Uterus (tissue), 4 donors: ENCODE results near the gene ERVMER34-1. TPM values are rescaled to one million over a fixed set of nuclear protein-coding genes. Genes with fewer than 3 reads are reported as not detected.

Experiments
- DNase-seq, 2 donors: peaks; one replicate each; pipeline ENCODE4 v3.0.0-alpha.2; 2019 to 2020
- H3K27ac ChIP-seq, 2 donors: fragments of 200-600 bp; sonication (generic); 1 replicate in 1 of 2; 2 replicates in 1 of 2; pipeline ENCODE4 v1.5.1; 2016 to 2018
- H3K27me3 ChIP-seq, 2 donors: fragments of 200-600 bp; sonication (generic); one replicate each; pipeline ENCODE4 v1.5.1; 2018 to 2019; ENCODE audit warnings: control low read depth in 1 of 2
- H3K36me3 ChIP-seq, 2 donors: fragments of 200-600 bp; sonication (generic); one replicate each; pipeline ENCODE4 v1.5.1; 2019; ENCODE audit warnings: control low read depth in 1 of 2
- H3K4me1 ChIP-seq, 2 donors: fragments of 200-600 bp; sonication (generic); one replicate each; pipeline ENCODE4 v1.5.1; 2018 to 2019; ENCODE audit warnings: control low read depth in 1 of 2
- H3K4me3 ChIP-seq, 2 donors: fragments of 200-600 bp; sonication (generic); 1 replicate in 1 of 2; 2 replicates in 1 of 2; pipeline ENCODE4 v1.5.1; 2018 to 2019; ENCODE audit warnings: mild to moderate bottlenecking in 1 of 2
- H3K9me3 ChIP-seq, 2 donors: fragments of 200-600 bp; sonication (generic); one replicate each; pipeline ENCODE4 v1.5.1; 2019; ENCODE audit warnings: control low read depth in 1 of 2
- POLR2A ChIP-seq, 2 donors: fragments of 450-650 bp; IDR thresholded peaks; one replicate each; pipeline ENCODE4 v1.6.1; 2016; ENCODE audit warnings: antibody characterized with exemption in 2 of 2, mild to moderate bottlenecking in 1 of 2, moderate library complexity in 1 of 2
- intact Hi-C: fragments of 100-400 bp; cut with DNase I; formaldehyde crosslinking; loops from one replicate; pipeline ENCODE4 v1.15.1; 2023; ENCODE audit warnings: low total_unique reads
- total RNA-seq, 4 donors: library from RNA; depleted of rRNA in 3 of 4; stranded (reverse); fragments of >200 nt in 3 of 4; gene quantifications; one replicate each; pipeline versions ENCODE4 v1.1.0 to v1.2.4, GENCODE V29; 2014 to 2023
- TF ChIP-seq, protein P1 (sequence below), 4 experiments: fragments of 200-600 bp in 2 of 4; fragments of 450-650 bp in 2 of 4; sonication (generic) in 2 of 4; IDR thresholded peaks; one replicate each; pipeline ENCODE4 v1.5.1; 2016 to 2019; ENCODE audit warnings: antibody characterized with exemption in 4 of 4, mild to moderate bottlenecking in 2 of 4, moderate library complexity in 1 of 4
- donor health status: DM: yes; HTN: yes; CAD: no.

The ERVMER34-1 gene
- total RNA-seq, 4 donors from 2014 or later, result 0.26 to 3.0 (median 1.2) TPM; not detected in 1

- Histone ChIP-seq H3K9me3 (no peaks in the 10 kb centered on the region), H3K27ac (no peak overlapping the region), H3K27me3 (no peaks in the 10 kb centered on the region), H3K36me3 (no peaks in the 10 kb centered on the region), H3K4me3 (no peak overlapping the region), H3K4me1 (no peaks in the 10 kb centered on the region)
- TF ChIP-seq POLR2A (IDR thresholded peaks at IDR 0.05), result no peak
- TF ChIP-seq, protein P1, sequence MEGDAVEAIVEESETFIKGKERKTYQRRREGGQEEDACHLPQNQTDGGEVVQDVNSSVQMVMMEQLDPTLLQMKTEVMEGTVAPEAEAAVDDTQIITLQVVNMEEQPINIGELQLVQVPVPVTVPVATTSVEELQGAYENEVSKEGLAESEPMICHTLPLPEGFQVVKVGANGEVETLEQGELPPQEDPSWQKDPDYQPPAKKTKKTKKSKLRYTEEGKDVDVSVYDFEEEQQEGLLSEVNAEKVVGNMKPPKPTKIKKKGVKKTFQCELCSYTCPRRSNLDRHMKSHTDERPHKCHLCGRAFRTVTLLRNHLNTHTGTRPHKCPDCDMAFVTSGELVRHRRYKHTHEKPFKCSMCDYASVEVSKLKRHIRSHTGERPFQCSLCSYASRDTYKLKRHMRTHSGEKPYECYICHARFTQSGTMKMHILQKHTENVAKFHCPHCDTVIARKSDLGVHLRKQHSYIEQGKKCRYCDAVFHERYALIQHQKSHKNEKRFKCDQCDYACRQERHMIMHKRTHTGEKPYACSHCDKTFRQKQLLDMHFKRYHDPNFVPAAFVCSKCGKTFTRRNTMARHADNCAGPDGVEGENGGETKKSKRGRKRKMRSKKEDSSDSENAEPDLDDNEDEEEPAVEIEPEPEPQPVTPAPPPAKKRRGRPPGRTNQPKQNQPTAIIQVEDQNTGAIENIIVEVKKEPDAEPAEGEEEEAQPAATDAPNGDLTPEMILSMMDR (IDR thresholded peaks at IDR 0.05), result no peak
- intact Hi-C loops, result no loop called here
- no peak for DNase-seq
Observed at GRCh38 chr4:52788806-52789205, 37.6 kb upstream of the ERVMER34-1 start.

DNA sequence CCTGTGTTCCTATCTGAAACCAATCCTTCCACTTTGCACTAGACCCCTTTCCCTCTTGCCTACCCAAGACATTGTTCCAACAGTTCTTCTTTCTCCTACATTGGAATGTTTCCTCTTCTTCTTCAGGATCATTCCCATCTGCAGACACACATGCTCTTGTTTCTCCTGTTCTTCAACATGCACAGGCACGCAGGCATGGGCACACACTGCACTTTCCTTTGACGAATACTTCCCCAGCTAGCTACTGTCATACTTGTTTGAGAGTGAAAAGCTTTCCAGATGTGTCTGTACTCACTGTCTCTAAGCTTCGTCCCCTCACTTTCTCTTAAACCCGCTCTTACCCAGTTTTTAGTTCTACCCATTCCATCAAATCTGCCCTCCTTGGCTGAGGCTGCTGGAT is 31.8 kb upstream of the ERVMER34-1 start:
- H3K27me3 ChIP-seq, result no peaks in the 10 kb centered on the region
- H3K27ac ChIP-seq, result no peak overlapping the region
- H3K4me3 ChIP-seq, result no peak overlapping the region
- no peaks in the 10 kb centered on the region for H3K4me1 ChIP-seq
- no peak for TF ChIP-seq POLR2A (IDR thresholded peaks at IDR 0.05)
- TF ChIP-seq, protein P1 (IDR thresholded peaks at IDR 0.05), result no peak
- no peaks in the 10 kb centered on the region for H3K9me3 ChIP-seq
- DNase-seq, result no peak
- no peaks in the 10 kb centered on the region for H3K36me3 ChIP-seq
- intact Hi-C loops, result no loop called here

- Histone ChIP-seq H3K36me3 (no peaks in the 10 kb centered on the region), H3K27me3 (no peaks in the 10 kb centered on the region), H3K4me1 (no peaks in the 10 kb centered on the region), H3K4me3 (no peak overlapping the region), H3K9me3 (no peaks in the 10 kb centered on the region), H3K27ac (no peak overlapping the region)
- TF ChIP-seq, protein P1 (IDR thresholded peaks at IDR 0.05), result no peak
- TF ChIP-seq POLR2A (IDR thresholded peaks at IDR 0.05), result no peak
- intact Hi-C loops, result no loop called here
- DNase-seq, result no peak
Observed at GRCh38 chr4:52780617-52781354, 29.6 kb upstream of the ERVMER34-1 start.

DNA sequence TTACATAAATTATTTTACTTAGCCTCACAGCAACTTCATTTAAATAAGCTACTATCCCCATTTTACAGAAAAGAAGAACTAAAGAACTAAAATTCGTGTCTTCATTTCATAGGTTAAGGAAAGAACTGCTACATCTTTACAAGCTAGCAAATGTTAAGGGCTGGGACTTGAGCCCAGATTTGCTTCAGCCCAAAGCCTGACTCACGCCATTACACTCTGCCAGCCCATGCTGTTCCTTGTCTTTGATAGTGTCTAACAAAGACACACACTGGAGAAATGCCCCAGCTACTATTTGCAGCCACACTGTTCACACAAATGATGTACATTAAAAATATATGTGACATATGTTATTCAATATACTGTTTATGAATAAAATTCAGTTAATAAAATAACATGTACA is 29.0 kb upstream of the ERVMER34-1 start:
- H3K27ac ChIP-seq, result no peak overlapping the region
- H3K4me3 ChIP-seq, result no peak overlapping the region
- no peak for DNase-seq
- H3K4me1 ChIP-seq, result no peaks in the 10 kb centered on the region
- intact Hi-C loops, result no loop called here
- no peaks in the 10 kb centered on the region for H3K9me3 ChIP-seq
- H3K27me3 ChIP-seq, result no peaks in the 10 kb centered on the region
- H3K36me3 ChIP-seq, result no peaks in the 10 kb centered on the region
- TF ChIP-seq, protein P1 (IDR thresholded peaks at IDR 0.05), result no peak
- no peak for TF ChIP-seq POLR2A (IDR thresholded peaks at IDR 0.05)

GRCh38 chr4:52760256-52760655 is 9.0 kb upstream of the ERVMER34-1 start:
- no peak for TF ChIP-seq POLR2A (IDR thresholded peaks at IDR 0.05)
- TF ChIP-seq, protein P1 (IDR thresholded peaks at IDR 0.05), result no peak
- no peaks in the 10 kb centered on the region for H3K9me3 ChIP-seq
- H3K4me1 ChIP-seq, result no peaks in the 10 kb centered on the region
- H3K27ac ChIP-seq, result no peak overlapping the region
- no peaks in the 10 kb centered on the region for H3K36me3 ChIP-seq
- intact Hi-C loops, result no loop called here
- H3K4me3 ChIP-seq, result no peak overlapping the region
- no peaks in the 10 kb centered on the region for H3K27me3 ChIP-seq
- no peak for DNase-seq
